Liver (tissue), 9 donors: ENCODE data around the gene LAPTM4A. TPM values are rescaled to one million over a fixed set of nuclear protein-coding genes. Genes with fewer than 3 reads are reported as not detected.

Source experiments
- DNase-seq: peaks from one replicate; pipeline ENCODE4 v3.0.0-alpha.2; 2017; ENCODE audit warnings: low spot score
- H3K27ac ChIP-seq, 2 donors: one replicate each; pipeline ENCODE4 v1.7.0; 2013; ENCODE audit warnings: inconsistent platforms in 2 of 2, low read length in 2 of 2, control low read depth in 1 of 2, low read depth in 1 of 2, mild to moderate bottlenecking in 1 of 2
- H3K27me3 ChIP-seq, 4 donors: one replicate each; pipeline versions ENCODE4 v1.6.1 to v1.7.0; 2013; ENCODE audit warnings: low read length in 3 of 4, inconsistent platforms in 1 of 4, mild to moderate bottlenecking in 1 of 4, moderate library complexity in 1 of 4; ENCODE audit not compliant: control insufficient read depth in 4 of 4, insufficient read depth in 4 of 4
- H3K36me3 ChIP-seq, 4 donors: one replicate each; pipeline versions ENCODE4 v1.6.1 to v1.7.0; 2013; ENCODE audit warnings: low read length in 3 of 4, mild to moderate bottlenecking in 3 of 4, low read depth in 1 of 4, moderate library complexity in 1 of 4; ENCODE audit not compliant: control insufficient read depth in 4 of 4, insufficient read depth in 3 of 4
- H3K4me1 ChIP-seq, 4 donors: one replicate each; pipeline versions ENCODE4 v1.6.1 to v1.7.0; 2013; ENCODE audit warnings: low read length in 3 of 4, mild to moderate bottlenecking in 3 of 4, moderate library complexity in 1 of 4; ENCODE audit not compliant: control insufficient read depth in 4 of 4, insufficient read depth in 4 of 4
- H3K4me3 ChIP-seq, 3 donors: one replicate each; pipeline versions ENCODE4 v1.6.1 to v1.7.0; 2013; ENCODE audit warnings: low read length in 3 of 3, control low read depth in 1 of 3, low read depth in 1 of 3, mild to moderate bottlenecking in 1 of 3
- H3K9ac ChIP-seq, 2 donors: one replicate each; pipeline ENCODE4 v1.7.0; 2013; ENCODE audit warnings: low read length in 2 of 2, mild to moderate bottlenecking in 2 of 2, moderate library complexity in 2 of 2, control low read depth in 1 of 2, low read depth in 1 of 2
- H3K9me3 ChIP-seq, 4 donors: one replicate each; pipeline versions ENCODE4 v1.6.1 to v1.7.0; 2013; ENCODE audit warnings: low read length in 3 of 4; ENCODE audit not compliant: control insufficient read depth in 4 of 4
- EGR1 ChIP-seq, 2 donors: IDR thresholded peaks; 2 replicates each; pipeline ENCODE4 v1.6.1; 2016 to 2018; ENCODE audit warnings: antibody characterized with exemption in 2 of 2, low read depth in 2 of 2
- FOXA2 ChIP-seq: IDR thresholded peaks from 2 replicates; pipeline ENCODE4 v1.6.1; 2016; ENCODE audit warnings: antibody characterized with exemption
- GABPA ChIP-seq, 2 donors: IDR thresholded peaks in 1 of 2; conservative IDR thresholded peaks in 1 of 2; 2 replicates each; pipeline ENCODE4 v1.6.1; 2016; ENCODE audit warnings: antibody characterized with exemption in 2 of 2, mild to moderate bottlenecking in 1 of 2, moderate library complexity in 1 of 2
- HNF4A ChIP-seq, 2 donors: conservative IDR thresholded peaks; 2 replicates each; pipeline ENCODE4 v1.6.1; 2016; ENCODE audit warnings: antibody characterized with exemption in 2 of 2, mild to moderate bottlenecking in 2 of 2
- HNF4G ChIP-seq: IDR thresholded peaks from 2 replicates; pipeline ENCODE4 v1.6.1; 2016; ENCODE audit warnings: antibody characterized with exemption
- JUND ChIP-seq, 2 donors: IDR thresholded peaks; 2 replicates each; pipeline ENCODE4 v1.6.1; 2016; ENCODE audit warnings: antibody characterized with exemption in 2 of 2
- NR2F2 ChIP-seq: IDR thresholded peaks from 2 replicates; pipeline ENCODE4 v1.6.1; 2016; ENCODE audit warnings: antibody characterized with exemption
- RAD21 ChIP-seq, 2 donors: IDR thresholded peaks; 2 replicates each; pipeline ENCODE4 v1.6.1; 2016; ENCODE audit warnings: antibody characterized with exemption in 2 of 2, mild to moderate bottlenecking in 2 of 2
- SP1 ChIP-seq: IDR thresholded peaks from 2 replicates; pipeline ENCODE4 v1.6.1; 2018; ENCODE audit warnings: antibody characterized with exemption, mild to moderate bottlenecking
- YY1 ChIP-seq: IDR thresholded peaks from 2 replicates; pipeline ENCODE4 v1.6.1; 2016; ENCODE audit warnings: antibody characterized with exemption, mild to moderate bottlenecking
- WGBS: extraction: QIAGEN DNeasy Blood & Tissue Kit; methylation state at CpG from one replicate; pipeline ENCODE4 v1.1.7; 2013; 5-methylcytosine and 5-hydroxymethylcytosine counted together
- polyA plus RNA-seq, 2 donors: library from polyadenylated mRNA; stranded (reverse) in 1 of 2; unstranded in 1 of 2; fragments of 200-250 nt in 1 of 2; fragments of >200 nt in 1 of 2; fragmentation: Nextera tagmentation in 1 of 2; extraction: Ambion mirVana in 1 of 2; gene quantifications; one replicate each; pipeline versions ENCODE4 v1.2.1 to v1.2.3, GENCODE V29; 2013 to 2015
- total RNA-seq, 2 donors: library from RNA; depleted of rRNA; stranded (reverse); fragments of >200 nt; gene quantifications; one replicate each; pipeline ENCODE4 v1.2.3, GENCODE V29; 2014
- TF ChIP-seq, protein P1 (sequence below): IDR thresholded peaks from 2 replicates; pipeline ENCODE4 v1.6.1; 2016; ENCODE audit warnings: antibody characterized with exemption, mild to moderate bottlenecking
- TF ChIP-seq, protein P2 (sequence below): IDR thresholded peaks from 2 replicates; pipeline ENCODE4 v1.6.1; 2016; ENCODE audit warnings: antibody characterized with exemption
- TF ChIP-seq, protein P3 (sequence below): IDR thresholded peaks from 2 replicates; pipeline ENCODE4 v1.6.1; 2016; ENCODE audit warnings: antibody characterized with exemption
- TF ChIP-seq, protein P4 (sequence below): fragments of 150-350 bp; IDR thresholded peaks from 2 replicates; pipeline ENCODE4 v1.5.1; 2017; ENCODE audit warnings: improper control_type of control experiment, low read depth, low read length; ENCODE audit not compliant: missing input control
- donor health status: healthy.
- donor health status: healthy.
- donor health status: healthy.
- donor health status: healthy.
- donor health status: healthy.

LAPTM4A gene
- total and polyA plus RNA-seq, 4 donors = 69.1 to 183 (median 122) TPM

GRCh38 chr2:20077411-20077940 lies 26.0 kb upstream of the LAPTM4A start:
- no peak overlapping the region for H3K27ac ChIP-seq
- 95% methylated on average over 4 of the region's 4 CpGs for WGBS
- TF ChIP-seq, protein P1, sequence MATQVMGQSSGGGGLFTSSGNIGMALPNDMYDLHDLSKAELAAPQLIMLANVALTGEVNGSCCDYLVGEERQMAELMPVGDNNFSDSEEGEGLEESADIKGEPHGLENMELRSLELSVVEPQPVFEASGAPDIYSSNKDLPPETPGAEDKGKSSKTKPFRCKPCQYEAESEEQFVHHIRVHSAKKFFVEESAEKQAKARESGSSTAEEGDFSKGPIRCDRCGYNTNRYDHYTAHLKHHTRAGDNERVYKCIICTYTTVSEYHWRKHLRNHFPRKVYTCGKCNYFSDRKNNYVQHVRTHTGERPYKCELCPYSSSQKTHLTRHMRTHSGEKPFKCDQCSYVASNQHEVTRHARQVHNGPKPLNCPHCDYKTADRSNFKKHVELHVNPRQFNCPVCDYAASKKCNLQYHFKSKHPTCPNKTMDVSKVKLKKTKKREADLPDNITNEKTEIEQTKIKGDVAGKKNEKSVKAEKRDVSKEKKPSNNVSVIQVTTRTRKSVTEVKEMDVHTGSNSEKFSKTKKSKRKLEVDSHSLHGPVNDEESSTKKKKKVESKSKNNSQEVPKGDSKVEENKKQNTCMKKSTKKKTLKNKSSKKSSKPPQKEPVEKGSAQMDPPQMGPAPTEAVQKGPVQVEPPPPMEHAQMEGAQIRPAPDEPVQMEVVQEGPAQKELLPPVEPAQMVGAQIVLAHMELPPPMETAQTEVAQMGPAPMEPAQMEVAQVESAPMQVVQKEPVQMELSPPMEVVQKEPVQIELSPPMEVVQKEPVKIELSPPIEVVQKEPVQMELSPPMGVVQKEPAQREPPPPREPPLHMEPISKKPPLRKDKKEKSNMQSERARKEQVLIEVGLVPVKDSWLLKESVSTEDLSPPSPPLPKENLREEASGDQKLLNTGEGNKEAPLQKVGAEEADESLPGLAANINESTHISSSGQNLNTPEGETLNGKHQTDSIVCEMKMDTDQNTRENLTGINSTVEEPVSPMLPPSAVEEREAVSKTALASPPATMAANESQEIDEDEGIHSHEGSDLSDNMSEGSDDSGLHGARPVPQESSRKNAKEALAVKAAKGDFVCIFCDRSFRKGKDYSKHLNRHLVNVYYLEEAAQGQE = no peak
- TF ChIP-seq RAD21 (IDR thresholded peaks at IDR 0.05) (no peak), FOXA2 (no peak), SP1 (no peak), GABPA (IDR thresholded peaks at IDR 0.05 in 1 of 2, conservative IDR thresholded peaks at IDR 0.05 in 1 of 2) (no peak), EGR1 (IDR thresholded peaks at IDR 0.05; ENCODE audit: low read depth in 2 of 2) (no peak), HNF4G (no peak), HNF4A (conservative IDR thresholded peaks at IDR 0.05) (no peak), JUND (IDR thresholded peaks at IDR 0.05) (no peak)
- TF ChIP-seq, protein P2, sequence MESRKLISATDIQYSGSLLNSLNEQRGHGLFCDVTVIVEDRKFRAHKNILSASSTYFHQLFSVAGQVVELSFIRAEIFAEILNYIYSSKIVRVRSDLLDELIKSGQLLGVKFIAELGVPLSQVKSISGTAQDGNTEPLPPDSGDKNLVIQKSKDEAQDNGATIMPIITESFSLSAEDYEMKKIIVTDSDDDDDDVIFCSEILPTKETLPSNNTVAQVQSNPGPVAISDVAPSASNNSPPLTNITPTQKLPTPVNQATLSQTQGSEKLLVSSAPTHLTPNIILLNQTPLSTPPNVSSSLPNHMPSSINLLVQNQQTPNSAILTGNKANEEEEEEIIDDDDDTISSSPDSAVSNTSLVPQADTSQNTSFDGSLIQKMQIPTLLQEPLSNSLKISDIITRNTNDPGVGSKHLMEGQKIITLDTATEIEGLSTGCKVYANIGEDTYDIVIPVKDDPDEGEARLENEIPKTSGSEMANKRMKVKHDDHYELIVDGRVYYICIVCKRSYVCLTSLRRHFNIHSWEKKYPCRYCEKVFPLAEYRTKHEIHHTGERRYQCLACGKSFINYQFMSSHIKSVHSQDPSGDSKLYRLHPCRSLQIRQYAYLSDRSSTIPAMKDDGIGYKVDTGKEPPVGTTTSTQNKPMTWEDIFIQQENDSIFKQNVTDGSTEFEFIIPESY = no peak
- TF ChIP-seq, protein P3, sequence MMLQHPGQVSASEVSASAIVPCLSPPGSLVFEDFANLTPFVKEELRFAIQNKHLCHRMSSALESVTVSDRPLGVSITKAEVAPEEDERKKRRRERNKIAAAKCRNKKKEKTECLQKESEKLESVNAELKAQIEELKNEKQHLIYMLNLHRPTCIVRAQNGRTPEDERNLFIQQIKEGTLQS = no peak
- TF ChIP-seq, protein P4, sequence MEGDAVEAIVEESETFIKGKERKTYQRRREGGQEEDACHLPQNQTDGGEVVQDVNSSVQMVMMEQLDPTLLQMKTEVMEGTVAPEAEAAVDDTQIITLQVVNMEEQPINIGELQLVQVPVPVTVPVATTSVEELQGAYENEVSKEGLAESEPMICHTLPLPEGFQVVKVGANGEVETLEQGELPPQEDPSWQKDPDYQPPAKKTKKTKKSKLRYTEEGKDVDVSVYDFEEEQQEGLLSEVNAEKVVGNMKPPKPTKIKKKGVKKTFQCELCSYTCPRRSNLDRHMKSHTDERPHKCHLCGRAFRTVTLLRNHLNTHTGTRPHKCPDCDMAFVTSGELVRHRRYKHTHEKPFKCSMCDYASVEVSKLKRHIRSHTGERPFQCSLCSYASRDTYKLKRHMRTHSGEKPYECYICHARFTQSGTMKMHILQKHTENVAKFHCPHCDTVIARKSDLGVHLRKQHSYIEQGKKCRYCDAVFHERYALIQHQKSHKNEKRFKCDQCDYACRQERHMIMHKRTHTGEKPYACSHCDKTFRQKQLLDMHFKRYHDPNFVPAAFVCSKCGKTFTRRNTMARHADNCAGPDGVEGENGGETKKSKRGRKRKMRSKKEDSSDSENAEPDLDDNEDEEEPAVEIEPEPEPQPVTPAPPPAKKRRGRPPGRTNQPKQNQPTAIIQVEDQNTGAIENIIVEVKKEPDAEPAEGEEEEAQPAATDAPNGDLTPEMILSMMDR = no peak
- H3K4me1 ChIP-seq = no peaks in the 10 kb centered on the region
- H3K4me3 ChIP-seq = no peak overlapping the region
- no peak for DNase-seq
- H3K36me3 ChIP-seq = no peaks in the 10 kb centered on the region
- no peaks in the 10 kb centered on the region for H3K9me3 ChIP-seq
- no peak overlapping the region for H3K9ac ChIP-seq
- H3K27me3 ChIP-seq = no peaks in the 10 kb centered on the region

DNA sequence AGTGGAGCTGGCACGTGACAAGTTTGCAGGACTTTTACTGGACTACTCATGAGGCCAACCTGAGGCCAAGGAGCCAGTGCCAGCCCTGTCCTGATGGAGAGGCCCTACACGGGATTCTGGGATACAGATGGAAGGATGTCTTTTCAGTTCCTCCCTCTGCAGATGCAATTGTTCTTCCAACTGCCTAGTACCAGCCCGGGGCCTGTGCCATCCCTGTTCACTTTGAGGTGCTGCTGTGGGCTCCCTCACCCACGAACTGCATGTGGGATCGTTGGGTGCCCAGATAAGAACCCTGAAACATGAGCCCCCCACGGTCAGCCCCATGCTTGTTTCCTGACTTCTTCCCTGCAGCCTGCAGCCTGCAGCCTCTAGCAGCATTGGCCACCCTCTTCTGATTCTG lies 25.3 kb upstream of the LAPTM4A start:
- DNase-seq = no peak
- Histone ChIP-seq H3K27me3 (no peaks in the 10 kb centered on the region), H3K9me3 (no peaks in the 10 kb centered on the region), H3K9ac (no peak overlapping the region), H3K36me3 (no peaks in the 10 kb centered on the region), H3K27ac (no peak overlapping the region), H3K4me1 (peaks cover 0 to 2% (median 0%) of the 10 kb centered on the region in 4 donors), H3K4me3 (no peak overlapping the region)
- TF ChIP-seq RAD21 (IDR thresholded peaks at IDR 0.05) = no peak
- no peak for TF ChIP-seq EGR1 (IDR thresholded peaks at IDR 0.05; ENCODE audit: low read depth in 2 of 2)
- TF ChIP-seq FOXA2 = no peak
- TF ChIP-seq YY1 = no peak
- no peak for TF ChIP-seq HNF4G
- TF ChIP-seq, protein P3 = no peak
- TF ChIP-seq JUND (IDR thresholded peaks at IDR 0.05) = no peak
- TF ChIP-seq NR2F2 = no peak
- no peak for TF ChIP-seq GABPA (IDR thresholded peaks at IDR 0.05 in 1 of 2, conservative IDR thresholded peaks at IDR 0.05 in 1 of 2)
- WGBS = 90% methylated on average over 6 of the region's 6 CpGs
